HepG2 (cell line): ENCODE results near the gene DEPDC1B. TPM values are rescaled to one million over a fixed set of nuclear protein-coding genes. Genes with fewer than 3 reads are reported as not detected.
A peak's percentile ranks its signal among the peaks of the same experiment; 100 is the strongest.

Source experiments
- ATAC-seq: fragments of 200-7000 bp; cut with Tn5 transposase; 3 replicates; pipeline ENCODE4 v1.9.1; 2020; ENCODE audit warnings: mild to moderate bottlenecking, moderate library complexity
- BruUV-seq: library from RNA; stranded (reverse); fragments of 400-500 nt; replicated peaks from 2 replicates; lab custom pipeline; 2021; lab: Mats Ljungman, UMichigan
- CTCF ChIA-PET: fragments of 300-600 bp; formaldehyde crosslinking; extraction: SDS; loops from one replicate; lab custom pipeline; 2021; ENCODE audit warnings: low total read pairs, inconsistent platforms, low intra/inter-chr PET ratio; lab: Yijun Ruan, JAX
- POLR2A ChIA-PET: fragments of 350-600 bp; sonication (Branson Sonifier 250); formaldehyde crosslinking; loops from one replicate; lab custom pipeline; 2020; ENCODE audit warnings: antibody characterized with exemption, inconsistent platforms; lab: Yijun Ruan, JAX
- DNase-seq: peaks from one replicate; pipeline ENCODE4 v3.0.0-alpha.2; 2015; ENCODE audit warnings: low spot score
- FAIRE-seq: peaks from 3 replicates; lab custom pipeline; 2011; peaks lifted over from hg19 to GRCh38; lab: Jason Lieb, UNC
- H2AFZ ChIP-seq: one replicate; pipeline ENCODE4 v1.6.1; 2011; ENCODE audit warnings: low read length, inconsistent platforms
- H3K27ac ChIP-seq: fragments of 300-600 bp; 3 replicates; pipeline ENCODE4 v1.8.0; 2011; ENCODE audit warnings: mixed run types, mild to moderate bottlenecking, mixed read lengths, low read length, inconsistent platforms; ENCODE audit not compliant: insufficient read depth; ENCODE audit errors: extremely low read length
- H3K27me3 ChIP-seq, 2 experiments: fragments of 200-600 bp in 1 of 2; 2 replicates in 1 of 2; 3 replicates in 1 of 2; pipeline versions ENCODE4 v1.6.0 to v1.8.0; 2011; ENCODE audit warnings: low read length in 2 of 2, mild to moderate bottlenecking in 2 of 2, moderate library complexity in 2 of 2, inconsistent platforms in 1 of 2; ENCODE audit not compliant: insufficient read depth in 2 of 2, control insufficient read depth in 1 of 2
- H3K36me3 ChIP-seq, 2 experiments: fragments of 200-600 bp in 1 of 2; replicated peaks in 1 of 2; 2 replicates in 1 of 2; 3 replicates in 1 of 2; pipeline versions ENCODE4 v1.5.1 to v1.8.0; 2011; ENCODE audit warnings: low read length in 2 of 2, inconsistent platforms in 1 of 2; ENCODE audit not compliant: insufficient read depth in 2 of 2, control insufficient read depth in 1 of 2
- H3K4me1 ChIP-seq: 2 replicates; pipeline ENCODE4 v1.5.1; 2012; ENCODE audit warnings: low read length, inconsistent platforms; ENCODE audit not compliant: insufficient read depth
- H3K4me2 ChIP-seq: 2 replicates; pipeline ENCODE4 v1.6.0; 2011; ENCODE audit warnings: low read depth, low read length, inconsistent platforms
- H3K4me3 ChIP-seq, 3 experiments: fragments of 200-600 bp in 1 of 3; sonication (generic), shearing (Covaris generic) in 1 of 3; replicated peaks in 1 of 3; 2 replicates each; pipeline ENCODE4 v1.5.1; 2011 to 2016; ENCODE audit warnings: low read length in 3 of 3, inconsistent platforms in 2 of 3, low read depth in 2 of 3, mild to moderate bottlenecking in 2 of 3, control low read depth in 1 of 3, mixed read lengths in 1 of 3; ENCODE audit not compliant: insufficient read depth in 1 of 3
- H3K79me2 ChIP-seq: one replicate; pipeline ENCODE4 v1.6.1; 2011; ENCODE audit warnings: low read length, inconsistent platforms; ENCODE audit not compliant: insufficient read depth
- H3K9ac ChIP-seq: 2 replicates; pipeline ENCODE4 v1.6.0; 2011; ENCODE audit warnings: mild to moderate bottlenecking, low read depth, low read length, inconsistent platforms; ENCODE audit not compliant: insufficient read depth
- H3K9me3 ChIP-seq: 2 replicates; pipeline ENCODE4 v1.5.1; 2012; ENCODE audit warnings: mild to moderate bottlenecking, low read length
- H4K20me1 ChIP-seq: 2 replicates; pipeline ENCODE4 v1.6.0; 2011; ENCODE audit warnings: inconsistent platforms, mild to moderate bottlenecking, low read length, moderate library complexity; ENCODE audit not compliant: insufficient read depth
- ADNP ChIP-seq: sonication (generic); formaldehyde crosslinking; IDR thresholded peaks from 2 replicates; pipeline ENCODE4 v1.4.0; 2020; ENCODE audit warnings: missing genetic modification reagents
- AKAP8 ChIP-seq: sonication (generic); formaldehyde crosslinking; IDR thresholded peaks from 2 replicates; pipeline ENCODE4 v1.5.1; 2020; ENCODE audit warnings: mild to moderate bottlenecking, missing genetic modification reagents
- ARHGAP35 ChIP-seq: sonication (generic); formaldehyde crosslinking; IDR thresholded peaks from 2 replicates; pipeline ENCODE4 v1.9.0; 2022; ENCODE audit warnings: mild to moderate bottlenecking, inconsistent platforms, moderate library complexity, missing genetic modification reagents, borderline replicate concordance
- MTA3 ChIP-seq: sonication (generic); formaldehyde crosslinking; IDR thresholded peaks from 2 replicates; pipeline ENCODE4 v1.4.0; 2020; ENCODE audit warnings: missing genetic modification reagents
- MZF1 ChIP-seq: sonication (generic); formaldehyde crosslinking; IDR thresholded peaks from 2 replicates; pipeline ENCODE4 v1.8.1; 2023; ENCODE audit warnings: mild to moderate bottlenecking, missing genetic modification reagents, borderline replicate concordance
- NFYC ChIP-seq: IDR thresholded peaks from 2 replicates; pipeline ENCODE4 v1.6.1; 2016; ENCODE audit warnings: missing genetic modification reagents, missing compliant biosample characterization
- NR2F6 ChIP-seq, 2 experiments: IDR thresholded peaks; 2 replicates each; pipeline ENCODE4 v1.6.1; 2016; ENCODE audit warnings: antibody characterized with exemption in 1 of 2, mild to moderate bottlenecking in 1 of 2
- ZNF230 ChIP-seq: sonication (generic); formaldehyde crosslinking; IDR thresholded peaks from 2 replicates; pipeline ENCODE4 v1.4.0; 2020; ENCODE audit warnings: mild to moderate bottlenecking, missing genetic modification reagents
- whole genome bisulfite sequencing: methylation state at CpG from one replicate; pipeline ENCODE4 v1.1.6; 2017; ENCODE audit warnings: low lambda C conversion rate; 5-methylcytosine and 5-hydroxymethylcytosine counted together
- in situ Hi-C: cut with HindIII; loops from 2 replicates; pipeline ENCODE4 v1.10.0; 2017; ENCODE audit warnings: low pct_unique_long_range_greater_than_20kb; ENCODE audit not compliant: extremely low pct_ligation_motif_present
- intact Hi-C: fragments of 100-400 bp; cut with micrococcal nuclease; formaldehyde crosslinking; loops from one replicate; pipeline ENCODE4 v1.10.0; 2022; ENCODE audit not compliant: unreplicated experiment
- polyA plus RNA-seq, 8 experiments: library from polyadenylated mRNA; depleted of rRNA in 3 of 8; stranded (reverse) in 7 of 8; unstranded in 1 of 8; fragments of >200 nt; fragmentation: Illumina TruSeq in 4 of 8; extraction: Trizol in 4 of 8; gene quantifications; 2 replicates each; pipeline versions ENCODE4 v1.2.1 to v1.2.3, GENCODE V29; 2011 to 2016; ENCODE audit warnings: low read depth in 4 of 8, missing spikeins in 1 of 8, mixed read lengths in 1 of 8; ENCODE audit not compliant: insufficient read depth in 1 of 8
- total RNA-seq, 5 experiments: library from RNA; depleted of rRNA; stranded (reverse); fragments of >200 nt; fragmentation: Illumina TruSeq; extraction: Trizol; gene quantifications; 2 replicates each; pipeline ENCODE4 v1.2.3, GENCODE V29; 2016; ENCODE audit warnings: low read depth in 1 of 5
- TF ChIP-seq, protein P1 (sequence below): sonication (generic); formaldehyde crosslinking; IDR thresholded peaks from 2 replicates; pipeline ENCODE4 v1.4.0; 2020; ENCODE audit warnings: missing genetic modification reagents
- TF ChIP-seq, protein P2 (sequence below): sonication (generic); formaldehyde crosslinking; IDR thresholded peaks from 2 replicates; pipeline ENCODE4 v1.4.0; 2020; ENCODE audit warnings: mild to moderate bottlenecking, missing genetic modification reagents
- TF ChIP-seq, protein P3 (sequence below): sonication (generic); formaldehyde crosslinking; IDR thresholded peaks from 2 replicates; pipeline ENCODE4; 2020; ENCODE audit warnings: missing genetic modification reagents, mild to moderate bottlenecking, borderline replicate concordance
- TF ChIP-seq, protein P4 (sequence below): sonication (generic); IDR thresholded peaks from 2 replicates; pipeline ENCODE4 v1.6.1; 2016; ENCODE audit warnings: low read depth, borderline replicate concordance
- TF ChIP-seq, protein P5 (sequence below): sonication (generic); formaldehyde crosslinking; IDR thresholded peaks from 2 replicates; pipeline ENCODE4 v1.4.0; 2020; ENCODE audit warnings: missing genetic modification reagents, mild to moderate bottlenecking, borderline replicate concordance

DEPDC1B gene
- total and polyA plus RNA-seq, 2 of the 13 experiments (the other 11 are each of a cell fraction or from before 2014, with no cell fraction given): 29.5 to 51.3 TPM

DNA sequence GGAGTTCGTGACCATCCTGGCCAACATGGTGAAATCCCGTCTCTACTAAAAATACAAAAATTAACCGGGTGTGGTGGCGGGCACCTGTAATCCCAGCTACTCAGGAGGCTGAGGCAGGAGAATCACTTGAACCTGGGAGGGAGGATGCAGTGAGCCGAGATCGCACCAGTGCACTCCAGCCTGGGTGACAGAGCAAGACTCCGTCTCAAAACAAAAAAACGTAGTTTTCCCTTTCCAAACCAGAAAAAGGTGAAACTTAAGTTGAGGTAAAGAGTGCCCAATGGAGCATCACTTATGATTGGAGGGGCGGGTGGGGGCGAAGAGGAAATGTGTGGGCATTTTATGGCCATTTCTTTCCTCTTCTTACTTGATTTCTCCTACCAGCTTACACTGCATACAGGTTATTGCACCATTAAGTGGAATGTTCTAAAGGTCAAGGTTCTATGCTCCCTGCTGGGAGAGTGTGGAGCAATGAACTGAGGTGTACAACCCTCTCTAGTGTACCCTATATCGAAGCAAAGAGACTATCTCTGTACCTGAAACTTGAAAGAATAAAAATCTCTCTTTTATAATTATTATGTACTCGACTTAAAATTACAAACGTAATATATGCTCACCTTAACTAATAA lies 136.2 kb downstream of the DEPDC1B start:
- H3K4me1 ChIP-seq: peaks cover 17% of the 10 kb centered on the region
- no peaks in the 10 kb centered on the region for H3K27me3 ChIP-seq
- H3K27ac ChIP-seq: peak overlapping the region; percentile 21
- 65% methylated on average over 13 of the region's 13 CpGs for WGBS
- in situ Hi-C loops (no loop called here), intact Hi-C loops (loop anchor here (1.0 to 10.0 kb wide), 2 partner anchors 22 to 79 kb away; no protein-coding TSS in a partner anchor)
- no peaks in the 10 kb centered on the region for H3K79me2 ChIP-seq
- FAIRE-seq: peak; percentile 70
- H3K9ac ChIP-seq: no peak overlapping the region
- H3K4me2 ChIP-seq: no peak overlapping the region
- peaks cover 19% of the 10 kb centered on the region for H3K9me3 ChIP-seq
- ATAC-seq: peak; percentile 100
- no peak overlapping the region for H2AFZ ChIP-seq
- H3K36me3 ChIP-seq: no peaks in the 10 kb centered on the region
- ChIA-PET POLR2A (interaction anchor here (0.6 kb wide), 1 partner anchor 76 kb away, joined by 3 read pairs; no protein-coding TSS in a partner anchor), CTCF (no interaction called here)
- no TSS peak for BruUV-seq
- H4K20me1 ChIP-seq: no peaks in the 10 kb centered on the region
- no peak overlapping the region for H3K4me3 ChIP-seq
- DNase-seq: peak; percentile 86
- no peak for TF ChIP-seq ZNF230 (CRISPR knock-in tag)
- no peak for TF ChIP-seq AKAP8 (CRISPR knock-in tag)
- TF ChIP-seq, protein P1, sequence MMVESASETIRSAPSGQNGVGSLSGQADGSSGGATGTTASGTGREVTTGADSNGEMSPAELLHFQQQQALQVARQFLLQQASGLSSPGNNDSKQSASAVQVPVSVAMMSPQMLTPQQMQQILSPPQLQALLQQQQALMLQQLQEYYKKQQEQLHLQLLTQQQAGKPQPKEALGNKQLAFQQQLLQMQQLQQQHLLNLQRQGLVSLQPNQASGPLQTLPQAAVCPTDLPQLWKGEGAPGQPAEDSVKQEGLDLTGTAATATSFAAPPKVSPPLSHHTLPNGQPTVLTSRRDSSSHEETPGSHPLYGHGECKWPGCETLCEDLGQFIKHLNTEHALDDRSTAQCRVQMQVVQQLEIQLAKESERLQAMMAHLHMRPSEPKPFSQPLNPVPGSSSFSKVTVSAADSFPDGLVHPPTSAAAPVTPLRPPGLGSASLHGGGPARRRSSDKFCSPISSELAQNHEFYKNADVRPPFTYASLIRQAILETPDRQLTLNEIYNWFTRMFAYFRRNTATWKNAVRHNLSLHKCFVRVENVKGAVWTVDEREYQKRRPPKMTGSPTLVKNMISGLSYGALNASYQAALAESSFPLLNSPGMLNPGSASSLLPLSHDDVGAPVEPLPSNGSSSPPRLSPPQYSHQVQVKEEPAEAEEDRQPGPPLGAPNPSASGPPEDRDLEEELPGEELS: no peak
- TF ChIP-seq, protein P2, sequence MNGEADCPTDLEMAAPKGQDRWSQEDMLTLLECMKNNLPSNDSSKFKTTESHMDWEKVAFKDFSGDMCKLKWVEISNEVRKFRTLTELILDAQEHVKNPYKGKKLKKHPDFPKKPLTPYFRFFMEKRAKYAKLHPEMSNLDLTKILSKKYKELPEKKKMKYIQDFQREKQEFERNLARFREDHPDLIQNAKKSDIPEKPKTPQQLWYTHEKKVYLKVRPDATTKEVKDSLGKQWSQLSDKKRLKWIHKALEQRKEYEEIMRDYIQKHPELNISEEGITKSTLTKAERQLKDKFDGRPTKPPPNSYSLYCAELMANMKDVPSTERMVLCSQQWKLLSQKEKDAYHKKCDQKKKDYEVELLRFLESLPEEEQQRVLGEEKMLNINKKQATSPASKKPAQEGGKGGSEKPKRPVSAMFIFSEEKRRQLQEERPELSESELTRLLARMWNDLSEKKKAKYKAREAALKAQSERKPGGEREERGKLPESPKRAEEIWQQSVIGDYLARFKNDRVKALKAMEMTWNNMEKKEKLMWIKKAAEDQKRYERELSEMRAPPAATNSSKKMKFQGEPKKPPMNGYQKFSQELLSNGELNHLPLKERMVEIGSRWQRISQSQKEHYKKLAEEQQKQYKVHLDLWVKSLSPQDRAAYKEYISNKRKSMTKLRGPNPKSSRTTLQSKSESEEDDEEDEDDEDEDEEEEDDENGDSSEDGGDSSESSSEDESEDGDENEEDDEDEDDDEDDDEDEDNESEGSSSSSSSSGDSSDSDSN (CRISPR knock-in tag): no peak
- peak; percentile 70 for TF ChIP-seq NR2F6 (IDR thresholded peaks at IDR 0.05)
- peak; percentile 89 for TF ChIP-seq NR2F6 (CRISPR knock-in tag; IDR thresholded peaks at IDR 0.05)
- TF ChIP-seq MTA3: no peak
- TF ChIP-seq, protein P3, sequence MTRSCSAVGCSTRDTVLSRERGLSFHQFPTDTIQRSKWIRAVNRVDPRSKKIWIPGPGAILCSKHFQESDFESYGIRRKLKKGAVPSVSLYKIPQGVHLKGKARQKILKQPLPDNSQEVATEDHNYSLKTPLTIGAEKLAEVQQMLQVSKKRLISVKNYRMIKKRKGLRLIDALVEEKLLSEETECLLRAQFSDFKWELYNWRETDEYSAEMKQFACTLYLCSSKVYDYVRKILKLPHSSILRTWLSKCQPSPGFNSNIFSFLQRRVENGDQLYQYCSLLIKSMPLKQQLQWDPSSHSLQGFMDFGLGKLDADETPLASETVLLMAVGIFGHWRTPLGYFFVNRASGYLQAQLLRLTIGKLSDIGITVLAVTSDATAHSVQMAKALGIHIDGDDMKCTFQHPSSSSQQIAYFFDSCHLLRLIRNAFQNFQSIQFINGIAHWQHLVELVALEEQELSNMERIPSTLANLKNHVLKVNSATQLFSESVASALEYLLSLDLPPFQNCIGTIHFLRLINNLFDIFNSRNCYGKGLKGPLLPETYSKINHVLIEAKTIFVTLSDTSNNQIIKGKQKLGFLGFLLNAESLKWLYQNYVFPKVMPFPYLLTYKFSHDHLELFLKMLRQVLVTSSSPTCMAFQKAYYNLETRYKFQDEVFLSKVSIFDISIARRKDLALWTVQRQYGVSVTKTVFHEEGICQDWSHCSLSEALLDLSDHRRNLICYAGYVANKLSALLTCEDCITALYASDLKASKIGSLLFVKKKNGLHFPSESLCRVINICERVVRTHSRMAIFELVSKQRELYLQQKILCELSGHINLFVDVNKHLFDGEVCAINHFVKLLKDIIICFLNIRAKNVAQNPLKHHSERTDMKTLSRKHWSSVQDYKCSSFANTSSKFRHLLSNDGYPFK (CRISPR knock-in tag): no peak
- TF ChIP-seq, protein P4, sequence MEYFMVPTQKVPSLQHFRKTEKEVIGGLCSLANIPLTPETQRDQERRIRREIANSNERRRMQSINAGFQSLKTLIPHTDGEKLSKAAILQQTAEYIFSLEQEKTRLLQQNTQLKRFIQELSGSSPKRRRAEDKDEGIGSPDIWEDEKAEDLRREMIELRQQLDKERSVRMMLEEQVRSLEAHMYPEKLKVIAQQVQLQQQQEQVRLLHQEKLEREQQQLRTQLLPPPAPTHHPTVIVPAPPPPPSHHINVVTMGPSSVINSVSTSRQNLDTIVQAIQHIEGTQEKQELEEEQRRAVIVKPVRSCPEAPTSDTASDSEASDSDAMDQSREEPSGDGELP: no peak
- TF ChIP-seq NFYC: no peak
- TF ChIP-seq, protein P5, sequence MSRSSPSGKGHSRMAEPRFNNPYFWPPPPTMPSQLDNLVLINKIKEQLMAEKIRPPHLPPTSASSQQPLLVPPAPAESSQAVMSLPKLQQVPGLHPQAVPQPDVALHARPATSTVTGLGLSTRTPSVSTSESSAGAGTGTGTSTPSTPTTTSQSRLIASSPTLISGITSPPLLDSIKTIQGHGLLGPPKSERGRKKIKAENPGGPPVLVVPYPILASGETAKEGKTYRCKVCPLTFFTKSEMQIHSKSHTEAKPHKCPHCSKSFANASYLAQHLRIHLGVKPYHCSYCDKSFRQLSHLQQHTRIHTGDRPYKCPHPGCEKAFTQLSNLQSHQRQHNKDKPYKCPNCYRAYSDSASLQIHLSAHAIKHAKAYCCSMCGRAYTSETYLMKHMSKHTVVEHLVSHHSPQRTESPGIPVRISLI: no peak
- no peak for TF ChIP-seq ARHGAP35 (CRISPR knock-in tag)
- TF ChIP-seq MZF1 (CRISPR knock-in tag): no peak
- TF ChIP-seq ADNP (CRISPR knock-in tag): 0 out of 2 replicates have a peak, but pooled peaks have one; percentile 18
